Posterior vena cava (tissue), 2 donors: ENCODE results near the gene IPMK. TPM values are rescaled to one million over a fixed set of nuclear protein-coding genes. Genes with fewer than 3 reads are reported as not detected.

Source experiments
- DNase-seq: peaks from one replicate; pipeline ENCODE4 v3.0.0-alpha.2; 2020; ENCODE audit warnings: low spot score
- intact Hi-C, 2 donors: fragments of 100-400 bp; cut with DNase I; formaldehyde crosslinking; loops; one replicate each; pipeline versions ENCODE4 v1.14.1 to v1.14.2; 2022 to 2023
- long read RNA-seq, 2 donors: library from polyadenylated mRNA; unstranded; transcript quantifications; one replicate each; pipeline ENCODE4 v2.0.0, GENCODE V29; 2020 to 2021
- total RNA-seq, 2 donors: library from RNA; stranded (reverse); fragmentation: NEBNext Ultra II Directional; extraction: Animal tissue kit (Norgen Biotek cat#: 25700); gene quantifications; one replicate each; pipeline ENCODE4 v1.2.1, GENCODE V29; 2021
- donor health status: DM: yes; HTN: yes; CAD: no.
- donor health status: DM: yes; HTN: yes; CAD: no.

The IPMK gene
- 1 to 10 TPM; 5.0 to 5.4 TPM for total RNA-seq
- long read RNA-seq, donor 1, partial matches to known transcripts = 0 of 1 reads
- long read RNA-seq, donor 1, other reads (novel, unspliced or antisense) = 1 of 1 reads
- long read RNA-seq, donor 2, full-length matches to known transcripts = 1 of 1 reads
- long read RNA-seq, donor 2, partial matches to known transcripts = 0 of 1 reads
- long read RNA-seq, donor 2, other reads (novel, unspliced or antisense) = 0 of 1 reads

- DNase-seq = peak; percentile 97
- intact Hi-C loops = no loop called here
Observed at GRCh38 chr10:58267713-58268453, at the start of gene IPMK. Gene IPMK, minus strand, starts transcription at chr10:58267894. Its CDS starts 283 bp downstream, at chr10:58267611.

DNA sequence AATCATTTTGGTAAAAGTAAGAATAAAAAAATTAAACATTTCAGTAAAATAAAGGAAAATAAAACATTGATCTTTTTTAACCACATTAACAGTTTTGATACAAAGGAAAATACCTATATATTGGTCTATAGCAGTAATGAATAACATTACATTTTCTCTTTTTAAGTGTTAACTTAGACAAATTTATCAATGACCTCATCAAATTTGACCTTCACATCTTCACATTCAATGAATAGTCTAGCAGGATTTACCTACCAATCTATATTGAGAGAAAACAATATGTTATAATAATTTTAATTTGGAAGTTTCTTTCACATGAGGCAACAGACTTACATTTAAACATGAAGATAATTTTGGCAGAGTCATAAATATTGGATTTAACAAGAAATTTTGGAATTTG is 49.2 kb upstream of the IPMK start:
- intact Hi-C loops = no loop called here
- no peak for DNase-seq

- DNase-seq = no peak
- intact Hi-C loops = no loop called here
Observed at GRCh38 chr10:58311026-58311425, 43.3 kb upstream of the IPMK start.

DNA sequence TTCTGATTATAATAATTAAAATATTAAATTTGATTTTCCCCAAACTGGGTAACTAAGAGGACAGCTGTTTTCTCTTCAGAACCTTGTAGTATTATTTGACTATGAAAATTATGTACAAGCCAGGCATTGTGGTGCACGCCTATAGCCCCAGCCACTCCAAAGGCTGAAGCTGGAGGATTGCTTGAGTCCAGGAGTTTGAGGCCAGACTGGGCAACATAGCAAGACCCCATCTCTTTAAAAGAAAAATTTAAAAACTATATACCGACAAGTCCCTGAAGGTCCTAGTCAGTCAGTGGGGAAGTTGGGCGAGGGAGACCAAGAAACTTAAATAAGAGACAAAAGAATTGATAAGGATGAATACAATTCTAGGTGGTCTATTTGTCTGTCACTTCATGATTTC is 40.0 kb upstream of the IPMK start:
- intact Hi-C loops = no loop called here
- DNase-seq = no peak

GRCh38 chr10:58305821-58306220 is 38.1 kb upstream of the IPMK start:
- intact Hi-C loops = no loop called here
- DNase-seq = no peak

DNA sequence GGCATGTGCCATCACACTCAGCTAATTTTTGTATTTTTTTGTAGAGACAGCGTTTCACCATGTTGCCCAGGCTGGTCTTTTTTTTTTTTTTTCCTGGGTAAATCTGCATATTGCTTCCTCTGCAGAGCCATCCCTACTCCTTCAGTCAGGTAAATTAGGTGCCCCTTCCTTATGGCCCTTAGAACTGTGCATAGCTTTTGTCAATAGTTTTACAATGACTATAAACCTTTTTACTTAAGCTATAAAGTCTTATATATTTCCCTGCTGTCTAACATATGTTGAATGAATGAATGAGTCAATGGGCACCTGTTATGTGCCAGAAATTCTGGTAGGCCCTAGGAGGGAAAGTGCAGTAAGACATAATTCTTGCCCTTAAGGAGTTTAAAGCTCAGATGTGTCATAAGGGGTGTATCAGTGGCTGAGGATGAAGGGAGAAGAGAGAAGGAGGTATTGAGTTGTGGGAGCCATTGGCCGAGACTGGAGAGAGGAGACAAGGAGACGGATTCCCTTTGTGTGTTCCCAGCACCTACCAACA is 36.5 kb upstream of the IPMK start:
- intact Hi-C loops = no loop called here
- no peak for DNase-seq

GRCh38 chr10:58302254-58302653 is 34.6 kb upstream of the IPMK start:
- intact Hi-C loops = no loop called here
- no peak for DNase-seq

GRCh38 chr10:58300676-58301075 is 33.0 kb upstream of the IPMK start:
- intact Hi-C loops = no loop called here
- DNase-seq = no peak

DNA sequence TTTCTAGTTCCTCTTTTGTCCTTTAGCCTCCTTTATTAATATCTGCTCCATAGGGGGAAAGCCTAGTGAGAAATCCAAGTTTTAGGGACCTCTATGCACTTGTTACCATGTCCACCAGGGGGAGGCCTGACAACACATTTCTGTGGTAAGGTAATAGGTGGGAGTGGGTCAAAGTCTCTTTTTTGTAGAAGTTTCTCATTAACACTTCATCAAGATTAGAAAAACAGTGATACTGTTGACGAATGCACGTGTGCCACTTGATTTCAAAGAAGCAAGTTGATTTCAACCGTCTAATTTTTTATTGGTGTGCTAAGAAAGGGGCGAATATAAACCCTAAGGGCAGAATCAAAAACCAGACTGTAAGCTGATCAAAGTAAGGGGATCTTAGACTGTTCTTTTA is 31.9 kb upstream of the IPMK start:
- intact Hi-C loops = no loop called here
- no peak for DNase-seq

- intact Hi-C loops = loop anchor here (5.0 kb wide), 2 partner anchors 112 to 117 kb away; no protein-coding TSS in a partner anchor
- DNase-seq = no peak
Observed at GRCh38 chr10:58293989-58294388, 26.3 kb upstream of the IPMK start.

- intact Hi-C loops = loop anchor here (5.0 kb wide), 2 partner anchors 109 to 114 kb away; no protein-coding TSS in a partner anchor
- no peak for DNase-seq
Observed at GRCh38 chr10:58291538-58292174, 24.0 kb upstream of the IPMK start.

DNA sequence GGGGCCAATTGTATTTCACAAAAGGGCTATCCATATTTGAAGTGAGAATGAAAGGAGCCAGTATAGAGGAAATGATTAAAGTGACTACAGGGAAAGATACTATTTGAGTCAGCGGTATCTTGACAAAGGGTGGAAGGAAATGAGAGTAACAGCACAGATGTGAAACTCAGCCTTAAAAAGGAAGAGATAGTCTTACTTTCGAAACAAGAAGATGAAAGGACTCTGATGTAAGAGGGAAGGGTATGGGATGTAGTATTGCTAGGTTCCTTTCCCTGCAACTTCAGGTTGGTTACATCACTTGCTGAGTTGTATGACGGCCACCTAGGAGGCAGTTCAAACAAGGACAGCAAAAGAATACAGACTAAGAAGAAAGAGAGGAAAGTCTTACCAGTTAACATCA is 14.9 kb upstream of the IPMK start:
- no peak for DNase-seq
- intact Hi-C loops = no loop called here

DNA sequence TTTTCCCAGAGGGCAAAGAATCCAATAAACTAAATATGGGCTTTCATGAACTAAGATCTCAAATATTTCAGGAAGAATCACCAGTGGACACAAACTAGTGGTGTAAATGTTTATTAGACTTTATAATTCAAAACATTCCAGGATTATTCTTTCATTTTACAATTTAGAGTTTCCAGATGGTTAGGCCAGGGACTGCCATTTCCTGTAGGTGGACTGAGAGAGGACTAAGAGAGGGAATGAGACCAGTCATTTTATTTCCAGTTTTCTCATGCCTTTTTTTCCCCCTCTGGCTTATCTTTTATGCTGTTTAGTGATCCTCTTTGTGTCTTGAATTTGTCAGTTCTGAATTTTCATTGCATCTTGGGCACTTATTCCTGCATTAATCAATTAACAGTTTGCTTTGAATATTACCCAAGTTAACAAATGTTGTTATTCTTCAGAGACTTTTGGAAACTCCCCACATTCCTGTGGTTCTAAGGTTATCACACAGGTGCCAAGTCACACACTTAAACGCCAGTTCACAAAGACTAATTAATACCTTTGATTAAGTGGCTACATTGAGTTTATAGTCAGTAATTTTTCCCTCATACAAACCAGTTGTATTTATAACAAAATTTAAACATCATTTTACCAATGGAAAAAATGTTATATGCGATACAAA is 13.5 kb upstream of the IPMK start:
- no peak for DNase-seq
- intact Hi-C loops = loop anchor here in 1 of 2 donors (2.0 kb wide), 1 partner anchor 64 kb away; no protein-coding TSS in a partner anchor

- intact Hi-C loops = loop anchor here in 1 of 2 donors (2.0 kb wide), 1 partner anchor 64 kb away; no protein-coding TSS in a partner anchor
Observed at GRCh38 chr10:58280477-58280876, 12.8 kb upstream of the IPMK start.

DNA sequence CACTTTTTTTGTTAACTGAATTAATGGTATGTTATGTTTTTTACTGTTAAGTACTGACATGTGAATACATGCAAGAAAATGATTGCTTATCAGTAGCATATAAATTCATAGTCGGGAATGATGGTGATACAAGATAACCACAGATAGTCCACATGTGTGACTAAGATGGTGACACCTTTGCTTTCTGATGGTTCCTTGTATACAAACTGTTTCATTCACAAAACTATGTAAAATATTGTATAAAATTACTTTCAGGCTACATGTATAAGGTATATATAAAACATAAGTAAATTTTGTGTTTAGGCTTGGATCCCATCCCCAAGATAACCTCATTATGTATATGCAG is 11.2 kb upstream of the IPMK start:
- DNase-seq = no peak
- intact Hi-C loops = no loop called here

More at GRCh38 chr10:58280477-58280876, 12.8 kb upstream of the IPMK start:
- no peak for DNase-seq

DNA sequence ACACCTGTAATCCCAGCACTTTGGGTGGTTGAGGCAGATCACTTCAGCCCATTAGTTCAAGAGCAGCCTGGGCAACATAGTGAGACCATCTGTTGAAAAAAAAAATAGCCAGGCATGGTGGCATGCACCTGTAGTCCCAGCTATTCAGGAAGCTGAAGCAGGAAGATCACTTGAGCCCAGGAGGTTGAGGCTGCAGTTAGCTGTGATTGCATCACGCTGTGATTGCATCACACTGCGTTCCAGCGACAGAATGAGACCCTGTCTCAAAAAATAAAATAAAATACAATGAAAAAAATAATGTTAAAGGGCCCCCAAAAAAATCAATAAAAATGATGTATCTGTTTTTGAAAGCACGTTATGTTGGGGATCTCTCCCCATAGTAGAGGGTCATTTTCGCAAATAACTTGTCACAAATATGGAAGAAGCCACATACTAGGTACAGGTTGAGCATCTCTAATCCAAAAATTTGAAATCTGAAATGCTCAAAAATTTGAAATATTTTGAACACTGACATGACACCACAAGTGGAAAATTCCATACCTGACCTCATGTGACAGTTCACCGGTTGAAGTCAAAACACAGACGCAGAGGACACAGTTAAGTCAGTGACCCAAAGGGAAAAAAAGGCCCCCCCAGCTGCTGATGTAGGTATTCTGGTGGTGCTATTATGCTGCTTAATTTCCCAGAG is 10.7 kb upstream of the IPMK start:
- intact Hi-C loops = no loop called here
- DNase-seq = no peak

GRCh38 chr10:58275908-58276307 is 8.2 kb upstream of the IPMK start:
- intact Hi-C loops = no loop called here
- no peak for DNase-seq

DNA sequence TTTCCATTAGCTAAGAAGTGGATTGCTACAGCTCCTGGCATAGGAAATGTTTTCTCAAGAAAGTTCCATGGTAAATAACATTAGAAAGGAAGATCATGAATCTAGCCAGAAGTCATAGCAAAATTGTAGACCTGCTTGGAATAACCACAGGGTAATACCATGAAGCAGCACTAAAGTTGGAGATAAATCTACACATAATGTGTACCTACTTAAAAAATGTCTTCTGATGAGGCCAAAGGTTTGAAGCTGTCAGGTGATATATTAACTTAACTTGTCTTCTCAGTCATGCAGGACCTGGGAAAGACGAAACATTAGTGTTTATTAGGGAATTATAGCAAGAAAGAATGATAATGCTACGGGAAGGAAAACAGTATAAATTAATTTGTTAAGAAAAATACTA is 7.6 kb upstream of the IPMK start:
- no peak for DNase-seq
- intact Hi-C loops = no loop called here

- DNase-seq = no peak
- intact Hi-C loops = no loop called here
Observed at GRCh38 chr10:58269782-58270290, 2.1 kb upstream of the IPMK start.
